ENCODE measurements around the gene APBA2.

DNA sequence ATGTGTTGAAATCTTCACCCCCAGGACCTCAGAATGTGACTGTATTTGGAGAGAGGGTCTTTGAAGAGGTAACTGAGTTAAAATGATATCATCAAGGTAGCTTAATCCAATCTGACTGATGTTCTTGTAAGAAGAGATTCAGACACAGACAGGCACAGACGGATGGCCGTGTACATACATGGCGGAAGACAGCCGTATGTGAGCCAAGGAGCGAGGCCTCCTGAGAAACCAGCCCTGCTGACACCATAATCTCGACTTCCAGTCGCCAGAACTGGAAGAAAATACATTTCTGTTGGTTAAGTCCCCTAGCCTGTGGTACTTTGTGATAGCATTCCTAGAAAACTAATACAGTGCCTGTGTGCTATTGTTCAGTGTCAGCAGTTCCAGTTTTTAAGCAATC is 73.6 kb downstream of the APBA2 start:
- TF ChIP-seq, protein P1, sequence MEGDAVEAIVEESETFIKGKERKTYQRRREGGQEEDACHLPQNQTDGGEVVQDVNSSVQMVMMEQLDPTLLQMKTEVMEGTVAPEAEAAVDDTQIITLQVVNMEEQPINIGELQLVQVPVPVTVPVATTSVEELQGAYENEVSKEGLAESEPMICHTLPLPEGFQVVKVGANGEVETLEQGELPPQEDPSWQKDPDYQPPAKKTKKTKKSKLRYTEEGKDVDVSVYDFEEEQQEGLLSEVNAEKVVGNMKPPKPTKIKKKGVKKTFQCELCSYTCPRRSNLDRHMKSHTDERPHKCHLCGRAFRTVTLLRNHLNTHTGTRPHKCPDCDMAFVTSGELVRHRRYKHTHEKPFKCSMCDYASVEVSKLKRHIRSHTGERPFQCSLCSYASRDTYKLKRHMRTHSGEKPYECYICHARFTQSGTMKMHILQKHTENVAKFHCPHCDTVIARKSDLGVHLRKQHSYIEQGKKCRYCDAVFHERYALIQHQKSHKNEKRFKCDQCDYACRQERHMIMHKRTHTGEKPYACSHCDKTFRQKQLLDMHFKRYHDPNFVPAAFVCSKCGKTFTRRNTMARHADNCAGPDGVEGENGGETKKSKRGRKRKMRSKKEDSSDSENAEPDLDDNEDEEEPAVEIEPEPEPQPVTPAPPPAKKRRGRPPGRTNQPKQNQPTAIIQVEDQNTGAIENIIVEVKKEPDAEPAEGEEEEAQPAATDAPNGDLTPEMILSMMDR (optimal IDR thresholded peaks at IDR 0.05 in 1 of 3, IDR thresholded peaks at IDR 0.05 in 1 of 3, conservative IDR thresholded peaks at IDR 0.05 in 1 of 3; ENCODE audit: extremely low read depth in 1 of 3, insufficient read depth in 2 of 3, low read length in 3 of 3), result no peak
- TF ChIP-seq EZH2 (IDR thresholded peaks at IDR 0.05; ENCODE audit: low read length), result no peak
